Prostate gland (tissue), 2 donors: ENCODE measurements around the gene PSMG4. TPM values are rescaled to one million over a fixed set of nuclear protein-coding genes. Genes with fewer than 3 reads are reported as not detected.

Experiments
- DNase-seq: peaks from one replicate; pipeline ENCODE4 v3.0.0-alpha.2; 2019; ENCODE audit warnings: low spot score
- H3K27ac ChIP-seq, 2 donors: fragments of 200-600 bp; sonication (generic); 2 replicates each; pipeline ENCODE4 v1.5.1; 2017 to 2019
- H3K27me3 ChIP-seq: fragments of 200-600 bp; sonication (generic); replicated peaks from 2 replicates; pipeline ENCODE4 v1.5.1; 2019; ENCODE audit not compliant: insufficient read depth
- H3K36me3 ChIP-seq, 2 donors: fragments of 200-600 bp; sonication (generic); 1 replicate in 1 of 2; 2 replicates in 1 of 2; pipeline versions ENCODE4 v1.5.1 to v1.8.1; 2017 to 2019
- H3K4me1 ChIP-seq: fragments of 200-600 bp; sonication (generic); replicated peaks from 2 replicates; pipeline ENCODE4 v1.5.1; 2019
- H3K4me3 ChIP-seq, 2 donors: fragments of 200-600 bp; sonication (generic); 2 replicates each; pipeline ENCODE4 v1.5.1; 2017 to 2019
- H3K9me3 ChIP-seq: fragments of 200-600 bp; sonication (generic); 2 replicates; pipeline ENCODE4 v1.5.1; 2017
- POLR2A ChIP-seq: fragments of 450-650 bp; IDR thresholded peaks from one replicate; pipeline ENCODE4 v1.6.1; 2016; ENCODE audit warnings: antibody characterized with exemption, mild to moderate bottlenecking
- POLR2AphosphoS5 ChIP-seq: sonication (generic); formaldehyde crosslinking; IDR thresholded peaks from one replicate; pipeline ENCODE4 v1.6.1; 2017; ENCODE audit warnings: antibody characterized with exemption
- WGBS: methylation state at CpG from one replicate; pipeline ENCODE4 v1.1.5; 2018; 5-methylcytosine and 5-hydroxymethylcytosine counted together
- intact Hi-C: fragments of 100-400 bp; cut with DNase I; formaldehyde crosslinking; loops from one replicate; pipeline ENCODE4 v1.14.2; 2022
- total RNA-seq, 2 donors: library from RNA; depleted of rRNA; stranded (reverse); fragments of >200 nt; gene quantifications; one replicate each; pipeline ENCODE4 v1.1.0, GENCODE V29; 2016
- TF ChIP-seq, protein P1 (sequence below), 4 experiments: fragments of 200-600 bp in 2 of 4; fragments of 450-650 bp in 2 of 4; sonication (generic) in 2 of 4; IDR thresholded peaks; 1 replicate in 3 of 4; 2 replicates in 1 of 4; pipeline ENCODE4 v1.5.1; 2016 to 2019; ENCODE audit warnings: antibody characterized with exemption in 4 of 4, mild to moderate bottlenecking in 2 of 4, moderate library complexity in 2 of 4

PSMG4 gene
- total RNA-seq, 2 donors from 2014 or later = 20.8 to 30.1 TPM

DNA sequence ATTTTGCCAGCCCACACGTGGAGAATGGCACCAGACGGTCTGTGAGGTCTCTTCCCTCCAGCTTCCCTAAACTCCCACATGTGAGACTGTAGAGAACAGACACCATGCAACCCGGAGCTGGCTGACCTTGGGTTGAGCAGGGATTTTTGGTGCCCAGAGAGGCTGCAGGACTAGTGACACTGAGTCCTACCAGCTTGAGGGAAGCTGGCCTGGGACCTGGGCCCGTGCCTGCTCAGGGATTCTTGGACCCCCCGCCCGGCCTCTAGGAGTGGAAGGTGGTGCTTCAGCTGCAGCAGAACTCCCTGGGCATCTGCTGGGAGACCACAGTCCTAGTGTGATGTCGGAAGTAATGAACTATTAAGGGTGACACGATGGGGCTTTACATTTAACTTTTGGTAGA lies 3.2 kb downstream of the PSMG4 start:
- no peaks in the 10 kb centered on the region for H3K9me3 ChIP-seq
- 58% methylated on average over 8 of the region's 8 CpGs for WGBS
- intact Hi-C loops = no loop called here
- no peaks in the 10 kb centered on the region for H3K4me1 ChIP-seq
- no peaks in the 10 kb centered on the region for H3K36me3 ChIP-seq
- no peak overlapping the region for H3K27ac ChIP-seq
- no peak for DNase-seq
- TF ChIP-seq POLR2A (no peak), POLR2AphosphoS5 (no peak)
- TF ChIP-seq, protein P1, sequence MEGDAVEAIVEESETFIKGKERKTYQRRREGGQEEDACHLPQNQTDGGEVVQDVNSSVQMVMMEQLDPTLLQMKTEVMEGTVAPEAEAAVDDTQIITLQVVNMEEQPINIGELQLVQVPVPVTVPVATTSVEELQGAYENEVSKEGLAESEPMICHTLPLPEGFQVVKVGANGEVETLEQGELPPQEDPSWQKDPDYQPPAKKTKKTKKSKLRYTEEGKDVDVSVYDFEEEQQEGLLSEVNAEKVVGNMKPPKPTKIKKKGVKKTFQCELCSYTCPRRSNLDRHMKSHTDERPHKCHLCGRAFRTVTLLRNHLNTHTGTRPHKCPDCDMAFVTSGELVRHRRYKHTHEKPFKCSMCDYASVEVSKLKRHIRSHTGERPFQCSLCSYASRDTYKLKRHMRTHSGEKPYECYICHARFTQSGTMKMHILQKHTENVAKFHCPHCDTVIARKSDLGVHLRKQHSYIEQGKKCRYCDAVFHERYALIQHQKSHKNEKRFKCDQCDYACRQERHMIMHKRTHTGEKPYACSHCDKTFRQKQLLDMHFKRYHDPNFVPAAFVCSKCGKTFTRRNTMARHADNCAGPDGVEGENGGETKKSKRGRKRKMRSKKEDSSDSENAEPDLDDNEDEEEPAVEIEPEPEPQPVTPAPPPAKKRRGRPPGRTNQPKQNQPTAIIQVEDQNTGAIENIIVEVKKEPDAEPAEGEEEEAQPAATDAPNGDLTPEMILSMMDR (IDR thresholded peaks at IDR 0.05) = no peak
- H3K27me3 ChIP-seq = no peaks in the 10 kb centered on the region
- H3K4me3 ChIP-seq = no peak overlapping the region

DNA sequence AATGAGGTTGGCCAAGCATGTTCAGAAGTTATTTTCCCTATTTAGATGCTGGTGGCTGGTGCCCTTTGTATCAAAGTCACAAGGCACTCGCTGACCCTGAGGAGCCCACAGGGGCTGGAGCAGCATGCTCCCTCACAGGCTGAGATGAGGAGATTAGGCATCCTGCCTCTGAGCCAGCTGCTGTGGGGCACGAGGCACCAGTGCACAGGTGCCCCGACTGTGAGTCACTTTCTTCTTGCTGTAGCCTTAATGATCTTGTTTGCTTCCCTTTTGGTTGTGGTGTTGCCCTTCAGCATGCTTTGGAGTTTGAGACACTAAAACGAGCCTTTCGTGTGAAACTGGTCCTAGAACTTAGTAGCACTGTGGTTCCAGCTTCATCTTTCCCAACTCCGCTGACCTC lies 4.3 kb downstream of the PSMG4 start:
- Histone ChIP-seq H3K9me3 (no peaks in the 10 kb centered on the region), H3K27me3 (no peaks in the 10 kb centered on the region), H3K4me3 (no peak overlapping the region), H3K36me3 (no peaks in the 10 kb centered on the region), H3K4me1 (no peaks in the 10 kb centered on the region), H3K27ac (no peak overlapping the region)
- no peak for DNase-seq
- intact Hi-C loops = no loop called here
- no peak for TF ChIP-seq POLR2A
- TF ChIP-seq, protein P1 (IDR thresholded peaks at IDR 0.05) = no peak
- TF ChIP-seq POLR2AphosphoS5 = no peak
- WGBS = 69% methylated on average over 6 of the region's 6 CpGs

DNA sequence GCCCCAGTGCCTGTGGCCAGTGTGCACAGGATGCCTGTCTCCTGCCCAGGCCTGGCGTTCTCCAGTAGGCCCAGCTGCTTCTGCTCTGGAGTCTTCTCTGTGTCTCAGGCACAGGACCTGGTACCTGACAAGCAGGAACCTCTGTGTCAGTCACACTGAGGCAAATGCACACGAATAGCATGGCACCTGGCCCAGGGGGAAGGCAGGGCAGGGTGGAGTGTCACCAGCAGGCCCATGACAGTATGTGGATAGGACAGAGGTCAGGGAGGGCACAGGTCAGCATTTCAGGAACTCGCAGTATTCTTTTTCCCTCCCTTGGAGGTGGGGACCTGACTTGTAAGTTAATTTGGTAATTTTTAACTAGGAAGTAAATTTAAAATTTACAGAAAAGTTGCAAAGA lies 5.6 kb downstream of the PSMG4 start:
- no peaks in the 10 kb centered on the region for H3K27me3 ChIP-seq
- H3K4me3 ChIP-seq = no peak overlapping the region
- intact Hi-C loops = no loop called here
- H3K27ac ChIP-seq = no peak overlapping the region
- H3K9me3 ChIP-seq = no peaks in the 10 kb centered on the region
- H3K4me1 ChIP-seq = no peaks in the 10 kb centered on the region
- TF ChIP-seq, protein P1 (IDR thresholded peaks at IDR 0.05) = no peak
- no peak for TF ChIP-seq POLR2A
- TF ChIP-seq POLR2AphosphoS5 = no peak
- WGBS = 83% methylated on average over 3 of the region's 3 CpGs
- DNase-seq = no peak
- no peaks in the 10 kb centered on the region for H3K36me3 ChIP-seq

DNA sequence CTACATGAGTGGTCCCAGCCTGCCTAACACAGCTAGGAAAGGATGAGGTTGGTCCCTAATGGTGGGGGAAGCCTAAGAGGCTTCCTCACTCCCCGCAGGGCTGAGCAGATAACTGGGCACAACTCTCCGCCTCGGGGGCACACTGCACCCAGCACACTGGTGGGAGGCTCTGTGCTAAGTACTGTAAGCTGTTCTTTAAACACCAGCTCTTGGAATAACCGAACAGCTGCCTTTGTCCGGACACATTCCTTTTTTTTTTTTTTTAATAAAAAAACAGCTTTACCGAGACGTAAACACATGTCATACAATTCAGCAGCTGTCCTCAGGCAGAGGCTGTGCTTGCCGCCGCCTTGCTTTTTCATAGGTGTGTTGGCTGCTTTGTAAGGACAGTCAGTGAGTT lies 6.9 kb downstream of the PSMG4 start:
- Histone ChIP-seq H3K4me1 (no peaks in the 10 kb centered on the region), H3K27me3 (no peaks in the 10 kb centered on the region), H3K27ac (no peak overlapping the region), H3K4me3 (no peak overlapping the region), H3K9me3 (no peaks in the 10 kb centered on the region), H3K36me3 (no peaks in the 10 kb centered on the region)
- intact Hi-C loops = no loop called here
- WGBS = 42% methylated on average over 9 of the region's 9 CpGs
- TF ChIP-seq, protein P1 (IDR thresholded peaks at IDR 0.05) = no peak
- TF ChIP-seq POLR2AphosphoS5 (no peak), POLR2A (no peak)
- no peak for DNase-seq

DNA sequence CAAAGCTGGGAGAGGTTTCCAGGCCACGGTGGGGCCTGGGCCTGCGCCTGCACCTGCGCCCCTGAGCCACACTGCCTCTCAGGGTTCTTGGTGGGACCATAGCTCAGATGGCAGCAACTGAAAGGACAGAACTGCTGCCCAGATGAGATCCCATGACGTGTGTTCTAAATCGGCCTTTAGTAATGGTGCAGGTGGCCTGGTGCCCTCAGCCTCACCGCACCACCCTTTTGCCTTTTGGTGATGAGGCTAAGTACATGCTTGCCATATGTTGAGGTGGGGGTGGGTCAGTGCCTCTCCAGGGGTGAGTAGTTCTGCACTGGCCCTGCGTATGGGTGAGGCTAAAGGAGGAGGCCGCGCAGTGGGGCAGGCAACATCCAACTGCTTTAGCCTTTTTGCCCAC lies 7.4 kb downstream of the PSMG4 start:
- no peak for DNase-seq
- no peaks in the 10 kb centered on the region for H3K4me1 ChIP-seq
- H3K9me3 ChIP-seq = no peaks in the 10 kb centered on the region
- no peaks in the 10 kb centered on the region for H3K36me3 ChIP-seq
- H3K27me3 ChIP-seq = no peaks in the 10 kb centered on the region
- no peak for TF ChIP-seq POLR2A
- TF ChIP-seq, protein P1 (IDR thresholded peaks at IDR 0.05) = no peak
- TF ChIP-seq POLR2AphosphoS5 = no peak
- H3K4me3 ChIP-seq = no peak overlapping the region
- no peak overlapping the region for H3K27ac ChIP-seq
- 54% methylated on average over 9 of the region's 9 CpGs for WGBS
- intact Hi-C loops = no loop called here
